Activated T-cell treated with anti-CD3 and anti-CD28 coated beads for 1 hour (primary cell): ENCODE results near the gene ZNF821.
A peak's percentile ranks its signal among the peaks of the same experiment; 100 is the strongest.
"Not testable (repeated sequence)": the region's sequence is repeated elsewhere in the genome, so short reads cannot be mapped to it uniquely, and the experiment has no call there.

Experiments
- DNase-seq: peaks from one replicate; pipeline ENCODE4 v3.0.0-alpha.2; 2020; ENCODE audit warnings: low read depth

The ZNF821 gene

GRCh38 chr16:71883849-71884638 lies at the start of gene ZNF821:
Gene ZNF821 (minus strand): TSS chr16:71884182. CDS start chr16:71879946, 4,236 bp downstream.
- peak; percentile 59 for DNase-seq

GRCh38 chr16:71933017-71933416 lies 49.0 kb upstream of the ZNF821 start:
- no peak for DNase-seq

- no peak for DNase-seq
Observed at GRCh38 chr16:71931599-71931998, 47.6 kb upstream of the ZNF821 start.

GRCh38 chr16:71931001-71931400 lies 47.0 kb upstream of the ZNF821 start:
- DNase-seq: no peak

GRCh38 chr16:71930013-71930563 lies 46.1 kb upstream of the ZNF821 start:
- no peak for DNase-seq

- no peak for DNase-seq
Observed at GRCh38 chr16:71929048-71929447, 45.1 kb upstream of the ZNF821 start.

GRCh38 chr16:71927787-71928186 lies 43.8 kb upstream of the ZNF821 start:
- DNase-seq: no peak

GRCh38 chr16:71927383-71927782 lies 43.4 kb upstream of the ZNF821 start:
- DNase-seq: no peak

GRCh38 chr16:71924710-71925109 lies 40.7 kb upstream of the ZNF821 start:
- no peak for DNase-seq

GRCh38 chr16:71923941-71924690 lies 40.1 kb upstream of the ZNF821 start:
- no peak for DNase-seq

- no peak for DNase-seq
Observed at GRCh38 chr16:71920658-71921057, 36.7 kb upstream of the ZNF821 start.

- DNase-seq: no peak
Observed at GRCh38 chr16:71919035-71919434, 35.1 kb upstream of the ZNF821 start.

GRCh38 chr16:71917900-71918299 lies 33.9 kb upstream of the ZNF821 start:
- no peak for DNase-seq

GRCh38 chr16:71916397-71916920 lies 32.5 kb upstream of the ZNF821 start:
- no peak for DNase-seq

GRCh38 chr16:71915350-71915749 lies 31.4 kb upstream of the ZNF821 start:
- no peak for DNase-seq

GRCh38 chr16:71914802-71915201 lies 30.8 kb upstream of the ZNF821 start:
- DNase-seq: no peak

GRCh38 chr16:71912534-71913275 lies 28.7 kb upstream of the ZNF821 start:
- no peak for DNase-seq

GRCh38 chr16:71911121-71911520 lies 27.1 kb upstream of the ZNF821 start:
- DNase-seq: no peak

- DNase-seq: not testable (repeated sequence)
Observed at GRCh38 chr16:71905765-71906164, 21.8 kb upstream of the ZNF821 start.

- DNase-seq: no peak
Observed at GRCh38 chr16:71904239-71904638, 20.3 kb upstream of the ZNF821 start.

GRCh38 chr16:71903608-71904007 lies 19.6 kb upstream of the ZNF821 start:
- no peak for DNase-seq
